Esophagus squamous epithelium (tissue), 4 donors: ENCODE data around the gene ASB5.

ENCODE experiments used
- CTCF ChIP-seq, 6 experiments: fragments of 450-650 bp in 4 of 6; fragments of 200-600 bp in 2 of 6; sonication (generic) in 2 of 6; IDR thresholded peaks; one replicate each; pipeline ENCODE4 v1.5.1; 2016 to 2019; ENCODE audit warnings: antibody characterized with exemption in 6 of 6, mild to moderate bottlenecking in 4 of 6, moderate library complexity in 4 of 6
- POLR2A ChIP-seq, 4 donors: fragments of 450-650 bp; IDR thresholded peaks; one replicate each; pipeline ENCODE4 v1.6.1; 2017; ENCODE audit warnings: antibody characterized with exemption in 4 of 4, mild to moderate bottlenecking in 4 of 4, moderate library complexity in 3 of 4

GRCh38 chr4:176308441-176308840, 39.4 kb upstream of the ASB5 start:
- TF ChIP-seq CTCF (IDR thresholded peaks at IDR 0.05) (no peak), POLR2A (IDR thresholded peaks at IDR 0.05) (no peak)
